Left ventricle myocardium inferior (tissue), 1 donor: Measurements from ENCODE around the gene LRRC71. TPM values are rescaled to one million over a fixed set of nuclear protein-coding genes. Genes with fewer than 3 reads are reported as not detected.

ENCODE experiments used
- DNase-seq: peaks from one replicate; pipeline ENCODE4 v3.0.0-alpha.2; 2020
- H3K27ac ChIP-seq: fragments of 200-600 bp; replicated peaks from 2 replicates; pipeline ENCODE4 v1.8.0; 2021
- H3K27me3 ChIP-seq: fragments of 200-600 bp; 2 replicates; pipeline ENCODE4 v1.8.0; 2021; ENCODE audit warnings: low read depth
- H3K36me3 ChIP-seq: fragments of 200-600 bp; 2 replicates; pipeline ENCODE4 v1.8.0; 2021
- H3K4me1 ChIP-seq: fragments of 200-600 bp; 2 replicates; pipeline ENCODE4 v1.8.0; 2021
- H3K4me3 ChIP-seq: fragments of 200-600 bp; 2 replicates; pipeline ENCODE4 v1.8.0; 2021; ENCODE audit warnings: mild to moderate bottlenecking, moderate library complexity
- H3K9me3 ChIP-seq: fragments of 200-600 bp; replicated peaks from 2 replicates; pipeline ENCODE4 v1.8.0; 2021
- CTCF ChIP-seq: fragments of 200-600 bp; IDR thresholded peaks from 2 replicates; pipeline ENCODE4 v1.8.0; 2021; ENCODE audit warnings: antibody characterized with exemption, mild to moderate bottlenecking, borderline replicate concordance
- intact Hi-C: fragments of 100-400 bp; cut with micrococcal nuclease; formaldehyde crosslinking; loops from one replicate; pipeline ENCODE4 v1.11.0; 2022
- total RNA-seq: library from RNA; stranded (reverse); fragmentation: NEBNext Ultra II Directional; extraction: Animal tissue kit (Norgen Biotek cat#: 25700); gene quantifications from one replicate; pipeline ENCODE4 v1.2.1, GENCODE V29; 2021
- donor health status: DM: no; HTN: yes; CAD: no; lungs with severe emphysema.

Gene LRRC71
- total RNA-seq, 1 donor from 2014 or later = 0.27 TPM

- TF ChIP-seq CTCF = no peak
- H3K4me3 ChIP-seq = no peak overlapping the region
- no peaks in the 10 kb centered on the region for H3K9me3 ChIP-seq
- peaks cover 57% of the 10 kb centered on the region for H3K36me3 ChIP-seq
- peaks cover 3% of the 10 kb centered on the region for H3K4me1 ChIP-seq
- H3K27ac ChIP-seq = no peak overlapping the region
- intact Hi-C loops = no loop called here
- H3K27me3 ChIP-seq = no peaks in the 10 kb centered on the region
- DNase-seq = no peak
These were observed 15.8 kb downstream of the LRRC71 start for GRCh38 chr1:156936191-156936590.

- peaks cover 63% of the 10 kb centered on the region for H3K36me3 ChIP-seq
- H3K27me3 ChIP-seq = no peaks in the 10 kb centered on the region
- no peak for DNase-seq
- TF ChIP-seq CTCF = no peak
- H3K4me3 ChIP-seq = no peak overlapping the region
- no peaks in the 10 kb centered on the region for H3K9me3 ChIP-seq
- no peak overlapping the region for H3K27ac ChIP-seq
- no peaks in the 10 kb centered on the region for H3K4me1 ChIP-seq
- intact Hi-C loops = no loop called here
These were observed 16.3 kb downstream of the LRRC71 start for GRCh38 chr1:156936721-156937220.

GRCh38 chr1:156937883-156938282, 17.5 kb downstream of the LRRC71 start:
- Histone ChIP-seq H3K27me3 (no peaks in the 10 kb centered on the region), H3K4me3 (no peak overlapping the region), H3K27ac (no peak overlapping the region), H3K36me3 (peaks cover 74% of the 10 kb centered on the region), H3K9me3 (no peaks in the 10 kb centered on the region), H3K4me1 (no peaks in the 10 kb centered on the region)
- intact Hi-C loops = no loop called here
- DNase-seq = no peak
- TF ChIP-seq CTCF = no peak

GRCh38 chr1:156938813-156939212, 18.4 kb downstream of the LRRC71 start:
- no peaks in the 10 kb centered on the region for H3K4me1 ChIP-seq
- H3K9me3 ChIP-seq = no peaks in the 10 kb centered on the region
- peaks cover 84% of the 10 kb centered on the region for H3K36me3 ChIP-seq
- DNase-seq = no peak
- no peak overlapping the region for H3K4me3 ChIP-seq
- H3K27me3 ChIP-seq = no peaks in the 10 kb centered on the region
- H3K27ac ChIP-seq = no peak overlapping the region
- intact Hi-C loops = no loop called here
- no peak for TF ChIP-seq CTCF

GRCh38 chr1:156939786-156940334, 19.4 kb downstream of the LRRC71 start:
- no peak for DNase-seq

More at GRCh38 chr1:156939786-156940334, 19.4 kb downstream of the LRRC71 start:
- Histone ChIP-seq H3K27ac (no peak overlapping the region), H3K4me3 (no peak overlapping the region), H3K9me3 (no peaks in the 10 kb centered on the region), H3K27me3 (no peaks in the 10 kb centered on the region), H3K36me3 (peaks cover 94% of the 10 kb centered on the region), H3K4me1 (no peaks in the 10 kb centered on the region)
- intact Hi-C loops = no loop called here
- no peak for TF ChIP-seq CTCF
